Endothelial cell of umbilical vein (primary cell): ENCODE results near the gene POPDC3. TPM values are rescaled to one million over a fixed set of nuclear protein-coding genes. Genes with fewer than 3 reads are reported as not detected.

ENCODE experiments used
- BruUV-seq: library from RNA; stranded (reverse); fragments of 400-500 nt; replicated peaks from 2 replicates; lab custom pipeline; 2021; lab: Mats Ljungman, UMichigan
- CTCF ChIA-PET: fragments of 300-600, 350-600 bp; sonication (Branson Sonifier 250); formaldehyde crosslinking; loops from one replicate; lab custom pipeline; 2021; ENCODE audit warnings: antibody characterized with exemption, inconsistent platforms; lab: Charles Lee
- POLR2A ChIA-PET: fragments of 300-600, 350-600 bp; sonication (Branson Sonifier 250); formaldehyde crosslinking; loops from one replicate; lab custom pipeline; 2021; ENCODE audit warnings: antibody characterized with exemption, inconsistent platforms; lab: Charles Lee
- DNase-seq: peaks from one replicate; pipeline ENCODE4 v3.0.0-alpha.2; 2011; ENCODE audit warnings: low read depth, low spot score
- FAIRE-seq: peaks from 2 replicates; lab custom pipeline; 2011; peaks lifted over from hg19 to GRCh38; lab: Jason Lieb, UNC
- H2AFZ ChIP-seq: 2 replicates; pipeline ENCODE4 v1.6.0; 2012; ENCODE audit warnings: low read depth, low read length, control low read depth, inconsistent platforms
- H3K27ac ChIP-seq: 2 replicates; pipeline ENCODE4 v1.5.1; 2011; ENCODE audit warnings: low read depth, mild to moderate bottlenecking, control low read depth, low read length, moderate library complexity; ENCODE audit not compliant: insufficient read depth
- H3K27me3 ChIP-seq, 2 experiments: 2 replicates each; pipeline versions ENCODE4 v1.6.0 to v1.6.1; 2011; ENCODE audit warnings: low read length in 2 of 2, mixed read lengths in 1 of 2; ENCODE audit not compliant: control insufficient read depth in 2 of 2, insufficient read depth in 2 of 2
- H3K36me3 ChIP-seq, 2 experiments: 2 replicates in 1 of 2; 3 replicates in 1 of 2; pipeline ENCODE4 v1.5.1; 2011; ENCODE audit warnings: low read length in 2 of 2, mild to moderate bottlenecking in 1 of 2, moderate library complexity in 1 of 2; ENCODE audit not compliant: control insufficient read depth in 2 of 2, insufficient read depth in 2 of 2; ENCODE audit errors: extremely low read depth in 1 of 2
- H3K4me1 ChIP-seq: 3 replicates; pipeline ENCODE4 v1.5.1; 2011; ENCODE audit warnings: mild to moderate bottlenecking, low read length; ENCODE audit not compliant: control insufficient read depth, insufficient read depth; ENCODE audit errors: extremely low read depth
- H3K4me2 ChIP-seq: 2 replicates; pipeline ENCODE4 v1.6.1; 2011; ENCODE audit warnings: low read length, control low read depth, mixed read lengths; ENCODE audit not compliant: insufficient read depth
- H3K4me3 ChIP-seq, 3 experiments: fragments of 200-600 bp in 1 of 3; sonication (generic), shearing (Covaris generic) in 1 of 3; replicated peaks in 1 of 3; 2 replicates each; pipeline ENCODE4 v1.5.1; 2011 to 2016; ENCODE audit warnings: control low read depth in 3 of 3, low read length in 3 of 3, mild to moderate bottlenecking in 2 of 3, inconsistent platforms in 1 of 3, low read depth in 1 of 3, moderate library complexity in 1 of 3; ENCODE audit not compliant: insufficient read depth in 1 of 3
- H3K79me2 ChIP-seq: 2 replicates; pipeline ENCODE4 v1.6.0; 2012; ENCODE audit warnings: low read length, inconsistent platforms; ENCODE audit not compliant: control insufficient read depth, insufficient read depth
- H3K9ac ChIP-seq: replicated peaks from 2 replicates; pipeline ENCODE3; 2011; ENCODE audit warnings: low read length, control low read depth; ENCODE audit not compliant: insufficient read depth; ENCODE audit errors: extremely low read depth
- H3K9me1 ChIP-seq: replicated peaks from 3 replicates; pipeline ENCODE4 v1.6.0; 2011; ENCODE audit warnings: mild to moderate bottlenecking, low read length; ENCODE audit not compliant: control insufficient read depth, insufficient read depth; ENCODE audit errors: extremely low read depth
- H3K9me3 ChIP-seq: replicated peaks from 2 replicates; pipeline ENCODE4 v1.5.1; 2012; ENCODE audit warnings: low read length, inconsistent platforms; ENCODE audit not compliant: control insufficient read depth, insufficient read depth
- H4K20me1 ChIP-seq: replicated peaks from 2 replicates; pipeline ENCODE3; 2011; ENCODE audit warnings: mild to moderate bottlenecking, low read length; ENCODE audit not compliant: control insufficient read depth, insufficient read depth; ENCODE audit errors: extremely low read depth
- CTCF ChIP-seq, 2 donors: IDR thresholded peaks; 1 replicate in 1 of 2; 2 replicates in 1 of 2; pipeline ENCODE4 v1.5.1; 2011; ENCODE audit warnings: low read length in 2 of 2, mild to moderate bottlenecking in 2 of 2, moderate library complexity in 2 of 2, control low read depth in 1 of 2, inconsistent platforms in 1 of 2, low read depth in 1 of 2; ENCODE audit not compliant: insufficient read depth in 1 of 2; ENCODE audit errors: extremely low read depth in 1 of 2
- EZH2 ChIP-seq: IDR thresholded peaks from 2 replicates; pipeline ENCODE4 v1.6.1; 2012; ENCODE audit warnings: borderline replicate concordance, low read depth, mild to moderate bottlenecking, moderate library complexity, low read length, inconsistent platforms; ENCODE audit not compliant: severe bottlenecking
- FOS ChIP-seq: IDR thresholded peaks from 2 replicates; pipeline ENCODE4 v1.6.1; 2011; ENCODE audit warnings: mild to moderate bottlenecking, low read length, moderate library complexity, borderline replicate concordance; ENCODE audit not compliant: insufficient read depth
- GATA2 ChIP-seq: IDR thresholded peaks from 2 replicates; pipeline ENCODE4 v1.7.0; 2011; ENCODE audit warnings: low read depth, mild to moderate bottlenecking, moderate library complexity, mixed read lengths, low read length; ENCODE audit not compliant: insufficient read length, insufficient read depth
- JUN ChIP-seq: IDR thresholded peaks from 2 replicates; pipeline ENCODE4 v1.6.1; 2011; ENCODE audit warnings: borderline replicate concordance, low read depth; ENCODE audit not compliant: insufficient read length, insufficient read depth
- MAX ChIP-seq: IDR thresholded peaks from 2 replicates; pipeline ENCODE4 v1.6.1; 2011; ENCODE audit not compliant: insufficient read depth, insufficient read length
- MYC ChIP-seq: IDR thresholded peaks from one replicate; pipeline ENCODE4 v1.6.1; 2011; ENCODE audit warnings: mild to moderate bottlenecking, low read depth, low read length
- POLR2A ChIP-seq: IDR thresholded peaks from 2 replicates; pipeline ENCODE4 v1.6.1; 2012; ENCODE audit warnings: low read depth, mild to moderate bottlenecking, control low read depth, low read length
- POLR2AphosphoS5 ChIP-seq: IDR thresholded peaks from 2 replicates; pipeline ENCODE4 v1.6.1; 2012; ENCODE audit warnings: low read depth, mild to moderate bottlenecking, control low read depth, low read length, moderate library complexity; ENCODE audit not compliant: insufficient read depth
- dilution Hi-C: fragments of 300-500 bp; cut with MboI; formaldehyde crosslinking; loops from one replicate; pipeline ENCODE4 v1.15.0; 2019; ENCODE audit warnings: low sequenced_read_pairs; ENCODE audit not compliant: extremely low pct_ligation_motif_present
- intact Hi-C: fragments of 100-400 bp; cut with micrococcal nuclease; formaldehyde crosslinking; loops from one replicate; pipeline ENCODE4 v1.10.0; 2022
- polyA plus RNA-seq, 4 experiments: library from polyadenylated mRNA; depleted of rRNA in 3 of 4; stranded (reverse) in 3 of 4; unstranded in 1 of 4; fragments of >200 nt; gene quantifications; 2 replicates each; pipeline versions ENCODE4 v1.2.1 to v1.2.3, GENCODE V29; 2011 to 2012; ENCODE audit warnings: missing spikeins in 1 of 4
- total RNA-seq: library from RNA; stranded (reverse); gene quantifications from 2 replicates; pipeline ENCODE4 v1.2.3, GENCODE V29; 2021

The POPDC3 gene
- total and polyA plus RNA-seq, 2 donors (not counting 3 experiments of a cell fraction or from before 2014, with no cell fraction given): 1.6 to 1.7 TPM

- DNase-seq: no peak
- no TSS peak for BruUV-seq
- no peak overlapping the region for H3K4me2 ChIP-seq
These were observed 16.6 kb downstream of the POPDC3 start for GRCh38 chr6:105163183-105163582.

GRCh38 chr6:105162377-105162776, 17.4 kb downstream of the POPDC3 start:
- no TSS peak for BruUV-seq
- dilution Hi-C loops (no loop called here), intact Hi-C loops (no loop called here)
- Histone ChIP-seq H4K20me1 (no peaks in the 10 kb centered on the region), H3K79me2 (no peaks in the 10 kb centered on the region), H2AFZ (no peak overlapping the region), H3K27me3 (no peaks in the 10 kb centered on the region), H3K4me2 (no peak overlapping the region), H3K36me3 (no peaks in the 10 kb centered on the region), H3K27ac (no peak overlapping the region), H3K9me3 (no peaks in the 10 kb centered on the region), H3K9ac (no peak overlapping the region), H3K4me3 (no peak overlapping the region), H3K4me1 (no peaks in the 10 kb centered on the region), H3K9me1 (no peaks in the 10 kb centered on the region)
- ChIA-PET POLR2A (no interaction called here), CTCF (interaction anchor here (1.5 kb wide), 1 partner anchor 10 kb away, joined by 3 read pairs; no protein-coding TSS in a partner anchor)
- FAIRE-seq (no peak), DNase-seq (no peak)
- TF ChIP-seq POLR2A: no peak
- TF ChIP-seq POLR2AphosphoS5: no peak
- TF ChIP-seq MYC: no peak
- TF ChIP-seq EZH2: no peak
- TF ChIP-seq GATA2: no peak
- TF ChIP-seq JUN: no peak
- TF ChIP-seq FOS: no peak
- no peak for TF ChIP-seq MAX
- no peak for TF ChIP-seq CTCF (IDR thresholded peaks at IDR 0.05; ENCODE audit: extremely low read depth in 1 of 2, insufficient read depth in 1 of 2, low read depth in 1 of 2, low read length in 2 of 2)

More at GRCh38 chr6:105163183-105163582, 16.6 kb downstream of the POPDC3 start:
- dilution Hi-C loops: no loop called here
- ChIA-PET CTCF (interaction anchor here (1.5 kb wide), 1 partner anchor 10 kb away, joined by 3 read pairs; no protein-coding TSS in a partner anchor), POLR2A (no interaction called here)
- Histone ChIP-seq H3K4me1 (no peaks in the 10 kb centered on the region), H3K9ac (no peak overlapping the region), H3K4me3 (no peak overlapping the region), H3K9me3 (no peaks in the 10 kb centered on the region), H3K79me2 (no peaks in the 10 kb centered on the region), H3K36me3 (no peaks in the 10 kb centered on the region), H3K27me3 (no peaks in the 10 kb centered on the region), H3K27ac (no peak overlapping the region), H3K9me1 (no peaks in the 10 kb centered on the region), H4K20me1 (no peaks in the 10 kb centered on the region), H2AFZ (no peak overlapping the region)
- no peak for FAIRE-seq
- TF ChIP-seq GATA2: no peak
- TF ChIP-seq JUN: no peak
- no peak for TF ChIP-seq MAX
- no peak for TF ChIP-seq POLR2A
- intact Hi-C loops: no loop called here
